ENCODE data around the gene PTPRG. TPM values are rescaled to one million over a fixed set of nuclear protein-coding genes. Genes with fewer than 3 reads are reported as not detected.

Gene PTPRG
- total RNA-seq, 6 experiments from 2014 or later, result 11.7 to 27.8 (median 14.7) TPM

DNA sequence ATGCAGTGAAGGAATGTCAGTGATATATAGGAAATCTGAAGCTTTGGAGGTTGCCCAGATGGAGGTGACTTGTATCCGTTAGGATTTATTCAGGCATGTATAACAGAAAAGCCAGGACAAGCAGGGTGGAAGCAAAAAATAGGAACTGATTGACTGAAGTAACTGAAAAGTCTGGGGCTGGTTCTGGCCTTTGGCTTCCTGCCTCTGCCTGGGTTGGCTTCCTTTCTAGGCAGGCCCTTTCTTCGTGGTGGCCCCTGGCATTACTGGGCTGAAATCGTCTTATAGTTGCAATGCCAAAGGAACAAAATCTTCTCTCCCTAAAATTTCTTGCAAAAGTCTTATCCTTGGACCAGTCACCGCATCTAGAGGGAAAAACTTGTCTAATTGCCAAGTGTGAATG lies 386.1 kb downstream of the PTPRG start:
- H3K36me3 ChIP-seq, result no peaks in the 10 kb centered on the region
- ATAC-seq (no peak), DNase-seq (no peak)
- intact Hi-C loops (cut with DNase I), result loop anchor here in 1 of 2 donors (10.0 kb wide), 1 partner anchor 107 kb away; no protein-coding TSS in a partner anchor
- no peak overlapping the region for H3K27ac ChIP-seq
- H3K4me1 ChIP-seq, result no peaks in the 10 kb centered on the region
- no peaks in the 10 kb centered on the region for H3K9me3 ChIP-seq
- 71% methylated on average over 4 of the region's 4 CpGs for WGBS (ENCODE audit: insufficient coverage, low coverage, low lambda C conversion rate, missing lambda C conversion rate)
- H3K27me3 ChIP-seq, result no peaks in the 10 kb centered on the region
- no peak for TF ChIP-seq CTCF (IDR thresholded peaks at IDR 0.05)
- H3K4me3 ChIP-seq, result no peak overlapping the region

DNA sequence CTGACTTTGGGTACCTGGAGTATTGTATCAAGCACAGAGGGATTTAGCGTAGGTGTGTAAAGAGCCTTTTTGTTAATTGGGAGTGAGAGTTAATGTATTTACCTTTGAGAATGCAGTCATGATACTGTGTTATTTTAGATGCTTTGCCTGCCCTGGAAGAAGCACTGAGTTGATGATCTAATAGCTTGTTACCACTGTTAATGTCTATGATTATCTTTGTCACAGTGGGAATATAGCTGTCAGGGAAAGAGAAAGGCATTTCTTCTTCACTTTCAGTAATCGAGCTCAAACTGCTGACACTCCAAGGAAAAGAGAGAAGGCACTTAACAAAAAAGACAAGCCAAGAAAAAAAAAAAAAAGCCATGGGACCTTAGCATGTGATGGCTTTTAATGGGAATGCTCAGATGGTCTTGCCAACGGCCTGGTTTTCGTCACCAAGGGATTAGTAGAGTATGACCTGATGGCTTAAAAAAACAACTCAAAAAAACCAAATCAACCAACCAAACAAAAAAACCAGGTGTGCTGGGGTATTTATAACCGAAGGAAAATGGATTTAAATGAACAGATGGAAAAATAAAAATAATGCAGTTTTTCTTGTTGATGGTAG lies 387.4 kb downstream of the PTPRG start:
- ATAC-seq (no peak), DNase-seq (no peak)
- no peak overlapping the region for H3K4me3 ChIP-seq
- no peaks in the 10 kb centered on the region for H3K27me3 ChIP-seq
- 71% methylated on average over 5 of the region's 5 CpGs for WGBS (ENCODE audit: insufficient coverage, low coverage, low lambda C conversion rate, missing lambda C conversion rate)
- H3K9me3 ChIP-seq, result no peaks in the 10 kb centered on the region
- no peak overlapping the region for H3K27ac ChIP-seq
- TF ChIP-seq CTCF (IDR thresholded peaks at IDR 0.05) (no peak), POLR2A (IDR thresholded peaks at IDR 0.05) (no peak)
- H3K4me1 ChIP-seq, result no peaks in the 10 kb centered on the region
- H3K36me3 ChIP-seq, result no peaks in the 10 kb centered on the region
- intact Hi-C loops (cut with DNase I), result loop anchor here in 1 of 2 donors (10.0 kb wide), 1 partner anchor 106 kb away; no protein-coding TSS in a partner anchor

DNA sequence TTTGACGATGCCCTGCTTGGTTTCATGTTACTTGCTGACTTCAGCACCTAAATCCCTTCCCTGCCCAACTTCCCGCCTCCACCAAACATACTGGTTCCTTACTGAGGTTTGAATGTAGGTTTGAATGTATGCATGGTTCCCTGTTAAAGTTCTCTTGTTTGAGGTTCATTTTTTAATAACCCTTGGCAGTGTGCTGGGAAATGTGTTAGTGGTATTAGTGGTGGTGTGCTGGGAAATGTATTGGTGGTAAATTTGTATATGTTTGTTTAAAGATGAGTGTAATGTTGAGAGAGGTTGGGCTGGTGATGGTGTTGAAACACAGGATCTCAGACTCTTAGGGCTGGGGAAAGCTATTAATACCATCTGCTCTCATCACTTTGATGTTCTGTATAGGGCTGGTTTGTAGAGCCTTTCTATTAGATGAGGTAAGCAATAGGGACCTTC lies 392.7 kb downstream of the PTPRG start:
- DNase-seq (no peak), ATAC-seq (peak in 1 of 4 donors; percentile 12)
- 75% methylated on average over 2 of the region's 2 CpGs for WGBS (ENCODE audit: insufficient coverage, low coverage, low lambda C conversion rate, missing lambda C conversion rate)
- no peak for TF ChIP-seq CTCF (IDR thresholded peaks at IDR 0.05)
- no peak for TF ChIP-seq POLR2A (IDR thresholded peaks at IDR 0.05)
- H3K9me3 ChIP-seq, result no peaks in the 10 kb centered on the region
- intact Hi-C loops (cut with DNase I), result no loop called here
- no peaks in the 10 kb centered on the region for H3K27me3 ChIP-seq
- H3K4me1 ChIP-seq, result peaks cover 0 to 2% (median 0%) of the 10 kb centered on the region in 4 donors
- H3K4me3 ChIP-seq, result no peak overlapping the region
- no peak overlapping the region for H3K27ac ChIP-seq
- no peaks in the 10 kb centered on the region for H3K36me3 ChIP-seq

DNA sequence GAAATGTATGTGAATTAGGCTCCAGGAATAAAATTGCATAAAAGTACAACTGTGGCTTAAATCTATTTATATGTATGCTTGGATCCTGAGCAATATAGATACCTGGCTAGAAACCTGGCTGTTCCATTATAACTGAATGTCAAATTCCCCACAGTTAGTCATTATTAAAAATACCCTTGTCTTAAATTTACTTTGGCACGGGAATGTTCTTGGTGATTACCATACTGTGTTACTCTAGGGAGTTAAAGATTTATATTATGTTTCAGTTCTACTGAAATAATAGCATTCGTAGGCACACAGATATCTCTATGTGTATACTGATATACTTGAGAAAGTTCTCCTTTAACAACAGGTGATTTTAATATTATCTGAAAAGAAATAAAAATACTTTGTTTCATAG lies 394.1 kb downstream of the PTPRG start:
- no peak overlapping the region for H3K4me3 ChIP-seq
- intact Hi-C loops (cut with DNase I), result no loop called here
- H3K4me1 ChIP-seq, result peaks cover 0 to 2% (median 0%) of the 10 kb centered on the region in 4 donors
- no peak overlapping the region for H3K27ac ChIP-seq
- WGBS (ENCODE audit: insufficient coverage, low coverage, low lambda C conversion rate, missing lambda C conversion rate), result 61% methylated on average over 2 of the region's 2 CpGs
- H3K9me3 ChIP-seq, result no peaks in the 10 kb centered on the region
- H3K27me3 ChIP-seq, result no peaks in the 10 kb centered on the region
- no peaks in the 10 kb centered on the region for H3K36me3 ChIP-seq
- TF ChIP-seq POLR2A (IDR thresholded peaks at IDR 0.05) (no peak), CTCF (IDR thresholded peaks at IDR 0.05) (no peak)
- no peak for DNase-seq
- peak in 2 of 4 donors; percentile 29 to 46 for ATAC-seq

All from right lobe of liver (tissue), 6 donors.